Endothelial cell of umbilical vein (primary cell): ENCODE data around the gene SCAI. TPM values are rescaled to one million over a fixed set of nuclear protein-coding genes. Genes with fewer than 3 reads are reported as not detected.

ENCODE experiments used
- BruUV-seq: library from RNA; stranded (reverse); fragments of 400-500 nt; replicated peaks from 2 replicates; lab custom pipeline; 2021; lab: Mats Ljungman, UMichigan
- CTCF ChIA-PET: fragments of 300-600, 350-600 bp; sonication (Branson Sonifier 250); formaldehyde crosslinking; loops from one replicate; lab custom pipeline; 2021; ENCODE audit warnings: antibody characterized with exemption, inconsistent platforms; lab: Charles Lee
- POLR2A ChIA-PET: fragments of 300-600, 350-600 bp; sonication (Branson Sonifier 250); formaldehyde crosslinking; loops from one replicate; lab custom pipeline; 2021; ENCODE audit warnings: antibody characterized with exemption, inconsistent platforms; lab: Charles Lee
- DNase-seq: peaks from one replicate; pipeline ENCODE4 v3.0.0-alpha.2; 2011; ENCODE audit warnings: low read depth, low spot score
- FAIRE-seq: peaks from 2 replicates; lab custom pipeline; 2011; peaks lifted over from hg19 to GRCh38; lab: Jason Lieb, UNC
- H2AFZ ChIP-seq: 2 replicates; pipeline ENCODE4 v1.6.0; 2012; ENCODE audit warnings: low read depth, low read length, control low read depth, inconsistent platforms
- H3K27ac ChIP-seq: 2 replicates; pipeline ENCODE4 v1.5.1; 2011; ENCODE audit warnings: low read depth, mild to moderate bottlenecking, control low read depth, low read length, moderate library complexity; ENCODE audit not compliant: insufficient read depth
- H3K27me3 ChIP-seq, 2 experiments: 2 replicates each; pipeline versions ENCODE4 v1.6.0 to v1.6.1; 2011; ENCODE audit warnings: low read length in 2 of 2, mixed read lengths in 1 of 2; ENCODE audit not compliant: control insufficient read depth in 2 of 2, insufficient read depth in 2 of 2
- H3K36me3 ChIP-seq, 2 experiments: 2 replicates in 1 of 2; 3 replicates in 1 of 2; pipeline ENCODE4 v1.5.1; 2011; ENCODE audit warnings: low read length in 2 of 2, mild to moderate bottlenecking in 1 of 2, moderate library complexity in 1 of 2; ENCODE audit not compliant: control insufficient read depth in 2 of 2, insufficient read depth in 2 of 2; ENCODE audit errors: extremely low read depth in 1 of 2
- H3K4me1 ChIP-seq: 3 replicates; pipeline ENCODE4 v1.5.1; 2011; ENCODE audit warnings: mild to moderate bottlenecking, low read length; ENCODE audit not compliant: control insufficient read depth, insufficient read depth; ENCODE audit errors: extremely low read depth
- H3K4me2 ChIP-seq: 2 replicates; pipeline ENCODE4 v1.6.1; 2011; ENCODE audit warnings: low read length, control low read depth, mixed read lengths; ENCODE audit not compliant: insufficient read depth
- H3K4me3 ChIP-seq, 3 experiments: fragments of 200-600 bp in 1 of 3; sonication (generic), shearing (Covaris generic) in 1 of 3; replicated peaks in 1 of 3; 2 replicates each; pipeline ENCODE4 v1.5.1; 2011 to 2016; ENCODE audit warnings: control low read depth in 3 of 3, low read length in 3 of 3, mild to moderate bottlenecking in 2 of 3, inconsistent platforms in 1 of 3, low read depth in 1 of 3, moderate library complexity in 1 of 3; ENCODE audit not compliant: insufficient read depth in 1 of 3
- H3K79me2 ChIP-seq: 2 replicates; pipeline ENCODE4 v1.6.0; 2012; ENCODE audit warnings: low read length, inconsistent platforms; ENCODE audit not compliant: control insufficient read depth, insufficient read depth
- H3K9ac ChIP-seq: replicated peaks from 2 replicates; pipeline ENCODE3; 2011; ENCODE audit warnings: low read length, control low read depth; ENCODE audit not compliant: insufficient read depth; ENCODE audit errors: extremely low read depth
- H3K9me1 ChIP-seq: replicated peaks from 3 replicates; pipeline ENCODE4 v1.6.0; 2011; ENCODE audit warnings: mild to moderate bottlenecking, low read length; ENCODE audit not compliant: control insufficient read depth, insufficient read depth; ENCODE audit errors: extremely low read depth
- H3K9me3 ChIP-seq: replicated peaks from 2 replicates; pipeline ENCODE4 v1.5.1; 2012; ENCODE audit warnings: low read length, inconsistent platforms; ENCODE audit not compliant: control insufficient read depth, insufficient read depth
- H4K20me1 ChIP-seq: replicated peaks from 2 replicates; pipeline ENCODE3; 2011; ENCODE audit warnings: mild to moderate bottlenecking, low read length; ENCODE audit not compliant: control insufficient read depth, insufficient read depth; ENCODE audit errors: extremely low read depth
- CTCF ChIP-seq, 2 donors: IDR thresholded peaks; 1 replicate in 1 of 2; 2 replicates in 1 of 2; pipeline ENCODE4 v1.5.1; 2011; ENCODE audit warnings: low read length in 2 of 2, mild to moderate bottlenecking in 2 of 2, moderate library complexity in 2 of 2, control low read depth in 1 of 2, inconsistent platforms in 1 of 2, low read depth in 1 of 2; ENCODE audit not compliant: insufficient read depth in 1 of 2; ENCODE audit errors: extremely low read depth in 1 of 2
- FOS ChIP-seq: IDR thresholded peaks from 2 replicates; pipeline ENCODE4 v1.6.1; 2011; ENCODE audit warnings: mild to moderate bottlenecking, low read length, moderate library complexity, borderline replicate concordance; ENCODE audit not compliant: insufficient read depth
- JUN ChIP-seq: IDR thresholded peaks from 2 replicates; pipeline ENCODE4 v1.6.1; 2011; ENCODE audit warnings: borderline replicate concordance, low read depth; ENCODE audit not compliant: insufficient read length, insufficient read depth
- MYC ChIP-seq: IDR thresholded peaks from one replicate; pipeline ENCODE4 v1.6.1; 2011; ENCODE audit warnings: mild to moderate bottlenecking, low read depth, low read length
- POLR2A ChIP-seq: IDR thresholded peaks from 2 replicates; pipeline ENCODE4 v1.6.1; 2012; ENCODE audit warnings: low read depth, mild to moderate bottlenecking, control low read depth, low read length
- POLR2AphosphoS5 ChIP-seq: IDR thresholded peaks from 2 replicates; pipeline ENCODE4 v1.6.1; 2012; ENCODE audit warnings: low read depth, mild to moderate bottlenecking, control low read depth, low read length, moderate library complexity; ENCODE audit not compliant: insufficient read depth
- dilution Hi-C: fragments of 300-500 bp; cut with MboI; formaldehyde crosslinking; loops from one replicate; pipeline ENCODE4 v1.15.0; 2019; ENCODE audit warnings: low sequenced_read_pairs; ENCODE audit not compliant: extremely low pct_ligation_motif_present
- intact Hi-C: fragments of 100-400 bp; cut with micrococcal nuclease; formaldehyde crosslinking; loops from one replicate; pipeline ENCODE4 v1.10.0; 2022
- polyA plus RNA-seq, 4 experiments: library from polyadenylated mRNA; depleted of rRNA in 3 of 4; stranded (reverse) in 3 of 4; unstranded in 1 of 4; fragments of >200 nt; gene quantifications; 2 replicates each; pipeline versions ENCODE4 v1.2.1 to v1.2.3, GENCODE V29; 2011 to 2012; ENCODE audit warnings: missing spikeins in 1 of 4
- total RNA-seq: library from RNA; stranded (reverse); gene quantifications from 2 replicates; pipeline ENCODE4 v1.2.3, GENCODE V29; 2021

Gene SCAI
- total and polyA plus RNA-seq, 2 donors (not counting 3 experiments of a cell fraction or from before 2014, with no cell fraction given), result 2.0 to 9.3 TPM

- BruUV-seq, result no TSS peak
- Histone ChIP-seq H3K79me2 (no peaks in the 10 kb centered on the region), H3K9me1 (no peaks in the 10 kb centered on the region), H3K27me3 (no peaks in the 10 kb centered on the region), H3K9ac (no peak overlapping the region), H2AFZ (no peak overlapping the region), H3K27ac (no peak overlapping the region), H3K4me3 (no peak overlapping the region), H4K20me1 (no peaks in the 10 kb centered on the region), H3K4me1 (no peaks in the 10 kb centered on the region), H3K9me3 (no peaks in the 10 kb centered on the region), H3K36me3 (peaks cover 12 to 19% of the 10 kb centered on the region in 2 experiments), H3K4me2 (no peak overlapping the region)
- POLR2A ChIA-PET, result no interaction called here
- intact Hi-C loops (no loop called here), dilution Hi-C loops (no loop called here)
- no peak for DNase-seq
- CTCF ChIA-PET, result interaction anchor here (1.0 kb wide), 1 partner anchor 233 kb away, joined by 3 read pairs; no protein-coding TSS in a partner anchor
- no peak for FAIRE-seq
- TF ChIP-seq JUN, result no peak
- no peak for TF ChIP-seq POLR2A
- no peak for TF ChIP-seq MYC
- TF ChIP-seq CTCF (IDR thresholded peaks at IDR 0.05; ENCODE audit: extremely low read depth in 1 of 2, insufficient read depth in 1 of 2, low read depth in 1 of 2, low read length in 2 of 2), result no peak
- TF ChIP-seq FOS, result no peak
- no peak for TF ChIP-seq POLR2AphosphoS5
These were observed 8.4 kb upstream of the SCAI start for GRCh38 chr9:125151730-125152129.
